A549 (cell line): ENCODE measurements around the gene ADGRG1.

Experiments
- EHMT2 ChIP-seq: fragments of 200-600 bp; sonication (generic); IDR thresholded peaks from 2 replicates; pipeline ENCODE4 v1.6.1; 2016; ENCODE audit warnings: antibody characterized with exemption, low read depth, mild to moderate bottlenecking, moderate library complexity
- EP300 ChIP-seq, 2 experiments: fragments of >200 bp; sonication (Bioruptor Twin); formaldehyde crosslinking; IDR thresholded peaks; 2 replicates in 1 of 2; 3 replicates in 1 of 2; pipeline ENCODE4 v1.6.1; 2016 to 2017
- HOXA7 ChIP-seq: fragments of 250-450 bp; sonication (Bioruptor Pico); IDR thresholded peaks from 2 replicates; pipeline ENCODE4 v1.5.0; 2020; ENCODE audit warnings: mild to moderate bottlenecking, moderate library complexity
- MYC ChIP-seq: IDR thresholded peaks from 2 replicates; pipeline ENCODE4 v1.6.1; 2012; ENCODE audit warnings: mild to moderate bottlenecking, inconsistent platforms, low read length, improper control_type of control experiment, borderline replicate concordance
- NPAS2 ChIP-seq: fragments of 250-450 bp; sonication (Bioruptor Pico); IDR thresholded peaks from 2 replicates; pipeline ENCODE4 v1.8.0; 2022; ENCODE audit warnings: mild to moderate bottlenecking, moderate library complexity, borderline replicate concordance
- POLR2A ChIP-seq: IDR thresholded peaks from 2 replicates; pipeline ENCODE4 v1.6.1; 2012; ENCODE audit warnings: mild to moderate bottlenecking, low read length
- TP53 ChIP-seq: fragments of 250-450 bp; sonication (Bioruptor Pico); IDR thresholded peaks from 2 replicates; pipeline ENCODE4 v1.5.0; 2021; ENCODE audit warnings: mild to moderate bottlenecking, moderate library complexity
- TF ChIP-seq, protein P1 (sequence below): fragments of >200 bp; sonication (Bioruptor Twin); formaldehyde crosslinking; IDR thresholded peaks from 3 replicates; pipeline ENCODE4 v1.5.1; 2016
- TF ChIP-seq, protein P2 (sequence below): fragments of 250-450 bp; sonication (Bioruptor Pico); IDR thresholded peaks from 2 replicates; pipeline ENCODE4 v1.5.0; 2021; ENCODE audit warnings: mild to moderate bottlenecking, moderate library complexity, borderline replicate concordance

DNA sequence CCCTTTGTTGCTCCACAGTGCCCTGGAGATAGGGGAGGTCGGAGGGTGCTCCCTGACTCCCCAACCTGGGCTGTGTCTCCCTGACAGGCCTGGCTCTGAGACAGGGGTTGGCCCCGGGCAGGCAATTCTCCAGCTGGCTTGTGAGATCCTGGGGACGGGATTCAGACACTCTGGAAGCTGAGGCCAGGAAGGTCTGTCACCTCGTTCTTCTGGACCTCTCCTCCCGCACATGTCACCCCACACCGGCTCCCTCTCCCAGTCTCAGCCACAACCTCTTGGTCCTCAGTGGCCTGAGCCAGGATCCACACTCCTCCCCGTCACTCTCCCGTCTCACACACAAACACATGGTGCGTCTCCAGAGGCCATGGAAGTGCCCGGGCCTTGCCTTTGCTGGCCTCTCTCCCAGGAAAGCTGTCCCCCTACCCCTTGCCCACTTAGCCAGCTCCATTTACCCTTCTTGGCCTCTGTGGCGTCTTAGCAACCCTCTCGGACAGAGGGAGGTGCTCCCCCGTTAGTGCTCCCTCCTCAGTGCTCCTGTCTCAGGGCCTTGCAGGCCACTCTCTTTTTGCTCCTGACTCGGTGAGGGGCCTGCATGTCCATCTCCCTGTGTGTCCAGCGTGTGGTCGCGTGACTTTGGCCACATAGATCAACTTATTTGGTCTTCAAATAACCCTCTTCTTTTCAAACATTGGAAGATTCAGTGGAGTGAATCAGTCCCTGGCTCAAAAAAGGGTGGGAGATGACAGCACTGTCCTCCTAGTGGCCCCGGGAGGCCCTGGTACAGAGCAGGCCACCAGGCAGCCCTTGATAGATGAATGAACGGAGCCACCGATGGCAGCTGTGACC is 40.4 kb downstream of the ADGRG1 start:
- TF ChIP-seq, protein P1, sequence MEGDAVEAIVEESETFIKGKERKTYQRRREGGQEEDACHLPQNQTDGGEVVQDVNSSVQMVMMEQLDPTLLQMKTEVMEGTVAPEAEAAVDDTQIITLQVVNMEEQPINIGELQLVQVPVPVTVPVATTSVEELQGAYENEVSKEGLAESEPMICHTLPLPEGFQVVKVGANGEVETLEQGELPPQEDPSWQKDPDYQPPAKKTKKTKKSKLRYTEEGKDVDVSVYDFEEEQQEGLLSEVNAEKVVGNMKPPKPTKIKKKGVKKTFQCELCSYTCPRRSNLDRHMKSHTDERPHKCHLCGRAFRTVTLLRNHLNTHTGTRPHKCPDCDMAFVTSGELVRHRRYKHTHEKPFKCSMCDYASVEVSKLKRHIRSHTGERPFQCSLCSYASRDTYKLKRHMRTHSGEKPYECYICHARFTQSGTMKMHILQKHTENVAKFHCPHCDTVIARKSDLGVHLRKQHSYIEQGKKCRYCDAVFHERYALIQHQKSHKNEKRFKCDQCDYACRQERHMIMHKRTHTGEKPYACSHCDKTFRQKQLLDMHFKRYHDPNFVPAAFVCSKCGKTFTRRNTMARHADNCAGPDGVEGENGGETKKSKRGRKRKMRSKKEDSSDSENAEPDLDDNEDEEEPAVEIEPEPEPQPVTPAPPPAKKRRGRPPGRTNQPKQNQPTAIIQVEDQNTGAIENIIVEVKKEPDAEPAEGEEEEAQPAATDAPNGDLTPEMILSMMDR = no peak
- TF ChIP-seq MYC (no peak), POLR2A (no peak), EP300 (IDR thresholded peaks at IDR 0.05) (no peak), HOXA7 (CRISPR knock-in tag) (no peak), NPAS2 (CRISPR knock-in tag) (no peak), EHMT2 (no peak), TP53 (CRISPR knock-in tag) (no peak)
- TF ChIP-seq, protein P2, sequence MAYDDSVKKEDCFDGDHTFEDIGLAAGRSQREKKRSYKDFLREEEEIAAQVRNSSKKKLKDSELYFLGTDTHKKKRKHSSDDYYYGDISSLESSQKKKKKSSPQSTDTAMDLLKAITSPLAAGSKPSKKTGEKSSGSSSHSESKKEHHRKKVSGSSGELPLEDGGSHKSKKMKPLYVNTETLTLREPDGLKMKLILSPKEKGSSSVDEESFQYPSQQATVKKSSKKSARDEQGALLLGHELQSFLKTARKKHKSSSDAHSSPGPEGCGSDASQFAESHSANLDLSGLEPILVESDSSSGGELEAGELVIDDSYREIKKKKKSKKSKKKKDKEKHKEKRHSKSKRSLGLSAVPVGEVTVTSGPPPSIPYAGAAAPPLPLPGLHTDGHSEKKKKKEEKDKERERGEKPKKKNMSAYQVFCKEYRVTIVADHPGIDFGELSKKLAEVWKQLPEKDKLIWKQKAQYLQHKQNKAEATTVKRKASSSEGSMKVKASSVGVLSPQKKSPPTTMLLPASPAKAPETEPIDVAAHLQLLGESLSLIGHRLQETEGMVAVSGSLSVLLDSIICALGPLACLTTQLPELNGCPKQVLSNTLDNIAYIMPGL (CRISPR knock-in tag) = no peak
